ENCODE results near the gene AXL.
"Not testable (repeated sequence)": the region's sequence is repeated elsewhere in the genome, so short reads cannot be mapped to it uniquely, and the experiment has no call there.

The AXL gene

DNA sequence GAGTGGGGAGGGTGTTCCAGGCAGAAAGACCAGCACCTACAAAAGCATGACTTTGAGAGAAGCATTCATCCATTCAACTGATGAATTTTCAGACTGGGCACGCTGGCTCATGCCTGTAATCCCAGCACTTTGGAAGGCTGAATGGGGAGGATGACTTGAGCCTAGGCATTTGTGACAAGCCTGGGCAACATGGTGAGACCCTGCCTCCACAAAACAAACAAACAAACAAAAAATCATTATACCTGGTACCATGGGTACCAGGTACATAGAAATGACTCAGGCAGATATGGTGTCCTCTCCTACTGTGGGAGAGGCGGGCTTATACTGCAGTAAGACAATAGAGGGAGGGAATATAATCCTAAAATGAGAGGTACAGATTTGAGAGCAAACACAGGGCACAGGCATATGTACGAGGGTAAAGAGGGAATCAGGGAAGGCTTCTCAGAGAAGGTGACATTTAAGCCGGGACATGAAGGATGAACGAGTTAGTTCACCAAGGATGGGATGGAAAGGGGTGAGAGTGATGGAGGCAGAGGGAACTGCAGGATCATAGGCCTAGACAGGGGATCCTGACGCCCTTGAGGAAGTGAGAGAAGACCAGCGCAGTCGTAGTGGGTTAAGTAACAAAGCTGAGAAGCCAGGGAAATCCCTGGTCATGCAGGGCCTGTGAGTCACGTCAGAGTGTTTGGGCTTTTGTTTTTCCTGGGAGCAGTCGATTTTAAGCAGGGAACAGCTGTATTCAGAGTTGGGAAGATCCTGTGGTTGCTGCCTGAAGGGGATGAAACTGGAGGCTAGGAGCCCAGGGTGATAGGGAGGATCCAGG, 23.1 kb upstream of the AXL start:
- H3K4me1 Mint-ChIP-seq = peaks cover 14% of the 10 kb centered on the region
- peaks cover 35% of the 10 kb centered on the region for H3K27me3 Mint-ChIP-seq
- DNase-seq (ENCODE audit: low spot score in 2 of 2) (no peak), ATAC-seq (ENCODE audit: low read depth) (no peak)
- H3K27ac Mint-ChIP-seq = no peak overlapping the region
- H3K9me3 Mint-ChIP-seq = no peaks in the 10 kb centered on the region
- no peaks in the 10 kb centered on the region for H3K36me3 Mint-ChIP-seq
- no peak overlapping the region for H3K4me3 Mint-ChIP-seq

DNA sequence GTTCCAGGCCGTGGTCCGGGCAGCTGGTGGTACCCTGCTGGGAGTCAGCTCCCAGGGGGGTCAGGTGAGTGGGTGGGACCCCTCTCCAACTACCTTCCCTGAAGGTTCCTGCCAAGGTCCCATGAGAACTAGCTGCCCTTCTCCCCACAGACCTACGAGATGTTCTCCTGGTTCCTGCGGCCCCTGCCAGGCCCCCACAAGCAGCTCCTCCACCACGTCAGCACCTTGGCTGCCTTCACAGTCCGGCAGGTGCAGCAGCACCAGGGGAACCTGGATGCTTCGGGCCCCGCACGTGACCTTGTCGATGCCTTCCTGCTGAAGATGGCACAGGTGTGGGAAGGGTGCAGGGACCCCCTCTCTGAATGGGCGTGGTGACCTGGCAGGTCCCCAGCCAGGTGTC, 20.5 kb upstream of the AXL start:
- H3K27me3 Mint-ChIP-seq = peaks cover 33% of the 10 kb centered on the region
- H3K4me1 Mint-ChIP-seq = peaks cover 12% of the 10 kb centered on the region
- no peak overlapping the region for H3K27ac Mint-ChIP-seq
- no peaks in the 10 kb centered on the region for H3K9me3 Mint-ChIP-seq
- no peaks in the 10 kb centered on the region for H3K36me3 Mint-ChIP-seq
- no peak for DNase-seq (ENCODE audit: low spot score in 2 of 2)
- ATAC-seq (ENCODE audit: low read depth) = no peak
- no peak overlapping the region for H3K4me3 Mint-ChIP-seq

DNA sequence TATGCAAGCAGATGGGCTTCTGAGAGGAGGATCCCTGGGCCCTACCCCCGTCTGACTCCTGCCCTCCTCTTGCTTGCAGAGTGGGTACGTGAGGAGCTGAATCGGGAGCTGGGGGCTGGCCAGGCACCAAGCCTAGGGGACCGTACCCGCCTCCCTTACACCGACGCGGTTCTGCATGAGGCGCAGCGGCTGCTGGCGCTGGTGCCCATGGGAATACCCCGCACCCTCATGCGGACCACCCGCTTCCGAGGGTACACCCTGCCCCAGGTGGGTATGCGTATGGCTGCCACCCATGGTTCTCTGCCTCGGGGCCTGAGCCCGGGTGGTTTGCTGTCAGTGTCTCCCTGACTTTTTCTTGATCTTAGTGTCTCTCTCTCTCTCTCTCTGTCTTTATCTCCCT, 15.7 kb upstream of the AXL start:
- no peak for ATAC-seq (ENCODE audit: low read depth)
- H3K27me3 Mint-ChIP-seq = peaks cover 14% of the 10 kb centered on the region
- no peaks in the 10 kb centered on the region for H3K36me3 Mint-ChIP-seq
- H3K9me3 Mint-ChIP-seq = no peaks in the 10 kb centered on the region
- H3K4me1 Mint-ChIP-seq = no peaks in the 10 kb centered on the region
- DNase-seq (ENCODE audit: low spot score in 2 of 2) = no peak
- H3K27ac Mint-ChIP-seq = no peak overlapping the region
- no peak overlapping the region for H3K4me3 Mint-ChIP-seq

DNA sequence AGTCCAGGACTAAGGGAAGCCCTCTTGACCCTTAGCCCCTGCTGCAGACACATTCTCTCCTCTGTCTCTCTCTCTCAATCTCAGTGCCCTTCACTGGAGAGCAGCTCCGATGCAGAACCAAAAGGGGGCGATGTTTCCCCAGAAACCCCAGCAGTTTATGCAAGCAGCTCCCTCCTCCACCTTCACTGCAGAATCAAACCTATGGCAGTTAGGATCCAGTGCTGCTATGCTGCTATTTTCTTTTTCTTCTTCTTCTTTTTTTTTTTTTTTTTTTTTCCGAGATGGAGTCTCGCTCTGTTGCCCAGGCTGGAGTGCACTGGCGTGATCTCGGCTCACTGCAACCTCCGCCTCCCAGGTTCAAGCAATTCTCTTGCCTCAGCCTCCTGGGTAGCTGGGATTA, 14.7 kb upstream of the AXL start:
- not testable (repeated sequence) for H3K27ac Mint-ChIP-seq, H3K4me3 Mint-ChIP-seq, H3K9me3 Mint-ChIP-seq, H3K36me3 Mint-ChIP-seq, H3K4me1 Mint-ChIP-seq, H3K27me3 Mint-ChIP-seq
- ATAC-seq (ENCODE audit: low read depth) (peak; percentile 99), DNase-seq (ENCODE audit: low spot score in 2 of 2) (peak; percentile 60 to 74)

DNA sequence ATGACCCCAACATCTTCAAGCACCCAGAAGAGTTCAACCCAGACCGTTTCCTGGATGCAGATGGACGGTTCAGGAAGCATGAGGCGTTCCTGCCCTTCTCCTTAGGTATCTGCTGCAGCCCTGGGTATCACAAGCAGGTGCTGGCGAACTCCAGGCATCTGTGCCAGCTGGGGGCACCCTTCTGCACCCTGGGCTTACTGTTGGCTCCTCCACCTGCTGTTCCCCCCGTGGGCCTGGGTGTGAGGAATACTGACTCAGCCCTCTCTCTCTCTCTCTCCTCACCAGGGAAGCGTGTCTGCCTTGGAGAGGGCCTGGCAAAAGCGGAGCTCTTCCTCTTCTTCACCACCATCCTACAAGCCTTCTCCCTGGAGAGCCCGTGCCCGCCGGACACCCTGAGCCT, 13.0 kb upstream of the AXL start:
- Mint-ChIP-seq H3K4me1 (no peaks in the 10 kb centered on the region), H3K27ac (no peak overlapping the region), H3K9me3 (no peaks in the 10 kb centered on the region), H3K4me3 (no peak overlapping the region), H3K36me3 (no peaks in the 10 kb centered on the region), H3K27me3 (peaks cover 6% of the 10 kb centered on the region)
- ATAC-seq (ENCODE audit: low read depth) (no peak), DNase-seq (ENCODE audit: low spot score in 2 of 2) (no peak)

GRCh38 chr19:41206456-41206855, 12.6 kb upstream of the AXL start:
- Mint-ChIP-seq H3K4me3 (no peak overlapping the region), H3K27ac (peak overlapping the region; percentile 6), H3K4me1 (no peaks in the 10 kb centered on the region), H3K36me3 (no peaks in the 10 kb centered on the region), H3K9me3 (no peaks in the 10 kb centered on the region), H3K27me3 (peaks cover 5% of the 10 kb centered on the region)
- no peak for DNase-seq (ENCODE audit: low spot score in 2 of 2)
- no peak for ATAC-seq (ENCODE audit: low read depth)

GRCh38 chr19:41206926-41207750, 11.9 kb upstream of the AXL start:
- peak overlapping the region; percentile 6 for H3K27ac Mint-ChIP-seq
- H3K9me3 Mint-ChIP-seq = no peaks in the 10 kb centered on the region
- ATAC-seq (ENCODE audit: low read depth) (no peak), DNase-seq (ENCODE audit: low spot score in 2 of 2) (no peak)
- peaks cover 2% of the 10 kb centered on the region for H3K27me3 Mint-ChIP-seq
- no peak overlapping the region for H3K4me3 Mint-ChIP-seq
- H3K36me3 Mint-ChIP-seq = no peaks in the 10 kb centered on the region
- no peaks in the 10 kb centered on the region for H3K4me1 Mint-ChIP-seq

DNA sequence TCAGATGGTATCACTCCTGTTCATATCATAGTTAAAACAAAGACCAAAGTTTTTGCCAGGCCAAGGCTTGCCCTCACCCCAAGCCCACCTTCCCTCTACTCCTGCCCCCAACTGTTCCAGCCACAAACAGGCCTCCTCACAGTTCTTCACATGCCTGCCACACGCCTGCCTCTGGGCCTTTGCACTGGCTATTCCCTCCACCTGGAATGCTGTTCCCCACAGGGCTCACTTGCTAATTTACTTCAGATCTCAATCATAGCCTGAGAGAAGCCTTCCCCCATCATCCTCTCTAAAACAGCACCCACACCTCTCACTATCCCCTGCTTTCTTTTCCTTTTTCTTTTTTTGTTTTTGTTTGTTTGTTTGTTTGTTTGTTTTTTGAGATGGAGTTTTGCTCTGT, 4.9 kb upstream of the AXL start:
- DNase-seq (ENCODE audit: low spot score in 2 of 2) (no peak), ATAC-seq (ENCODE audit: low read depth) (no peak)
- Mint-ChIP-seq H3K4me3 (no peak overlapping the region), H3K27ac (no peak overlapping the region), H3K36me3 (no peaks in the 10 kb centered on the region), H3K9me3 (no peaks in the 10 kb centered on the region), H3K27me3 (peaks cover 12% of the 10 kb centered on the region), H3K4me1 (peaks cover 3% of the 10 kb centered on the region)

- ATAC-seq (ENCODE audit: low read depth) (no peak), DNase-seq (ENCODE audit: low spot score in 2 of 2) (no peak)
- Mint-ChIP-seq H3K36me3 (peaks cover 2% of the 10 kb centered on the region), H3K27me3 (peaks cover 31% of the 10 kb centered on the region), H3K27ac (no peak overlapping the region), H3K4me1 (peaks cover 17% of the 10 kb centered on the region), H3K4me3 (no peak overlapping the region), H3K9me3 (no peaks in the 10 kb centered on the region)
These were observed 1.3 kb upstream of the AXL start for GRCh38 chr19:41217741-41218140.

DNA sequence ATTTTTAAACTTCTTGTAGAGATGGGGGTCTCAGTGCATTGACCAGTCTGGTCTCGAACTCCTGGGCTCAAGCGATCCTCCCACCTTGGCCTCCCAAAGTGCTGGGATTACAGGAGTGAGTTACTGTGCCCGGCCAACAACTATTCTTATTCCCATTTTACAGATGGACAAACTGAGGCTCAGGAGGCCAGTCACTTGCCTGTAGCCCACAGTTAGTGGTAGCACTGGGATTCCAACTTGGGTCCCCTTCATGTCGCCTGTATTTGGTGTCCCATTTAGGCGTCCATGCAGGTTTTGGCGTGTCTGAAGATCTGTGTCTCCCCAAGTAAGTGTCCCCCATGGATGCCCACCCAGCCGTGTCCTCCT, 791 bp upstream of the AXL start:
- Mint-ChIP-seq H3K9me3 (no peaks in the 10 kb centered on the region), H3K27me3 (peaks cover 34% of the 10 kb centered on the region), H3K36me3 (peaks cover 2% of the 10 kb centered on the region), H3K4me3 (no peak overlapping the region), H3K4me1 (peaks cover 17% of the 10 kb centered on the region), H3K27ac (no peak overlapping the region)
- DNase-seq (ENCODE audit: low spot score in 2 of 2) (no peak), ATAC-seq (ENCODE audit: low read depth) (no peak)

GRCh38 chr19:41219924-41220567, 1.0 kb downstream of the AXL start:
- Mint-ChIP-seq H3K4me3 (no peak overlapping the region), H3K27me3 (peaks cover 40% of the 10 kb centered on the region), H3K4me1 (peaks cover 17% of the 10 kb centered on the region), H3K36me3 (peaks cover 2% of the 10 kb centered on the region), H3K9me3 (no peaks in the 10 kb centered on the region), H3K27ac (no peak overlapping the region)
- ATAC-seq (ENCODE audit: low read depth) = no peak
- no peak for DNase-seq (ENCODE audit: low spot score in 2 of 2)

- no peak for DNase-seq (ENCODE audit: low spot score in 2 of 2)
- no peak for ATAC-seq (ENCODE audit: low read depth)
- peaks cover 46% of the 10 kb centered on the region for H3K27me3 Mint-ChIP-seq
- H3K9me3 Mint-ChIP-seq = no peaks in the 10 kb centered on the region
- no peak overlapping the region for H3K4me3 Mint-ChIP-seq
- peaks cover 20% of the 10 kb centered on the region for H3K4me1 Mint-ChIP-seq
- no peak overlapping the region for H3K27ac Mint-ChIP-seq
- peaks cover 2% of the 10 kb centered on the region for H3K36me3 Mint-ChIP-seq
These were observed 1.8 kb downstream of the AXL start for GRCh38 chr19:41220811-41221210.

GRCh38 chr19:41221514-41222205, 2.6 kb downstream of the AXL start:
- ATAC-seq (ENCODE audit: low read depth) (no peak), DNase-seq (ENCODE audit: low spot score in 2 of 2) (no peak)
- Mint-ChIP-seq H3K4me1 (peaks cover 23% of the 10 kb centered on the region), H3K27ac (no peak overlapping the region), H3K4me3 (no peak overlapping the region), H3K36me3 (peaks cover 2% of the 10 kb centered on the region), H3K9me3 (no peaks in the 10 kb centered on the region), H3K27me3 (peaks cover 49% of the 10 kb centered on the region)

DNA sequence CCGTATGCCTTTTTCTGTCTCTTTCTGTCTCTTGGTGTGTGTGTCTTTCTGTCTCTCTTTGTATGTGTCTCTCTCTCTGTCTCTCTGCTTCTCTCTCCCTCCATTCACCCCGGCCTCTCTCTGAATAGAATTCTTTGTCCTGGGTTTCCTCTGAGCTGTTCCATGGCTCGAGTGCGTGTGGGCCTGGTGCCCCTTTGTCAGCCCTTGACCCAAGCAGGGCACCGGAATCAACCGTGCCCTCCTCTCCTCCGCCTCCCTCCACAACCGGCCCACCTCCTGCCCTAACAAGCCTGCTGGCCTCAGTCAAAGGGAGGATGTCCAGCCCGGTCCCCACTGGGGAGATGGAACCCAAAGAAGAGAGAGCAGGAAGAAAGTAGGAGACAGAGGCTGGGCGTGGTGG, 3.2 kb downstream of the AXL start:
- DNase-seq (ENCODE audit: low spot score in 2 of 2) (no peak), ATAC-seq (ENCODE audit: low read depth) (no peak)
- H3K27ac Mint-ChIP-seq = no peak overlapping the region
- no peaks in the 10 kb centered on the region for H3K9me3 Mint-ChIP-seq
- H3K36me3 Mint-ChIP-seq = peaks cover 2% of the 10 kb centered on the region
- H3K4me3 Mint-ChIP-seq = no peak overlapping the region
- peaks cover 23% of the 10 kb centered on the region for H3K4me1 Mint-ChIP-seq
- peaks cover 45% of the 10 kb centered on the region for H3K27me3 Mint-ChIP-seq
